GM18517 (cell line): ENCODE data around the gene FRS3.
"Not testable (repeated sequence)": the region's sequence is repeated elsewhere in the genome, so short reads cannot be mapped to it uniquely, and the experiment has no call there.

Experiments
- ATAC-seq: cut with Tn5 transposase; IDR thresholded peaks from one replicate; pipeline ENCODE4 v1.9.1; 2021; ENCODE audit warnings: mild to moderate bottlenecking, moderate library complexity; ENCODE audit not compliant: unreplicated experiment

FRS3 gene, protein sequence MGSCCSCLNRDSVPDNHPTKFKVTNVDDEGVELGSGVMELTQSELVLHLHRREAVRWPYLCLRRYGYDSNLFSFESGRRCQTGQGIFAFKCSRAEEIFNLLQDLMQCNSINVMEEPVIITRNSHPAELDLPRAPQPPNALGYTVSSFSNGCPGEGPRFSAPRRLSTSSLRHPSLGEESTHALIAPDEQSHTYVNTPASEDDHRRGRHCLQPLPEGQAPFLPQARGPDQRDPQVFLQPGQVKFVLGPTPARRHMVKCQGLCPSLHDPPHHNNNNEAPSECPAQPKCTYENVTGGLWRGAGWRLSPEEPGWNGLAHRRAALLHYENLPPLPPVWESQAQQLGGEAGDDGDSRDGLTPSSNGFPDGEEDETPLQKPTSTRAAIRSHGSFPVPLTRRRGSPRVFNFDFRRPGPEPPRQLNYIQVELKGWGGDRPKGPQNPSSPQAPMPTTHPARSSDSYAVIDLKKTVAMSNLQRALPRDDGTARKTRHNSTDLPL

DNA sequence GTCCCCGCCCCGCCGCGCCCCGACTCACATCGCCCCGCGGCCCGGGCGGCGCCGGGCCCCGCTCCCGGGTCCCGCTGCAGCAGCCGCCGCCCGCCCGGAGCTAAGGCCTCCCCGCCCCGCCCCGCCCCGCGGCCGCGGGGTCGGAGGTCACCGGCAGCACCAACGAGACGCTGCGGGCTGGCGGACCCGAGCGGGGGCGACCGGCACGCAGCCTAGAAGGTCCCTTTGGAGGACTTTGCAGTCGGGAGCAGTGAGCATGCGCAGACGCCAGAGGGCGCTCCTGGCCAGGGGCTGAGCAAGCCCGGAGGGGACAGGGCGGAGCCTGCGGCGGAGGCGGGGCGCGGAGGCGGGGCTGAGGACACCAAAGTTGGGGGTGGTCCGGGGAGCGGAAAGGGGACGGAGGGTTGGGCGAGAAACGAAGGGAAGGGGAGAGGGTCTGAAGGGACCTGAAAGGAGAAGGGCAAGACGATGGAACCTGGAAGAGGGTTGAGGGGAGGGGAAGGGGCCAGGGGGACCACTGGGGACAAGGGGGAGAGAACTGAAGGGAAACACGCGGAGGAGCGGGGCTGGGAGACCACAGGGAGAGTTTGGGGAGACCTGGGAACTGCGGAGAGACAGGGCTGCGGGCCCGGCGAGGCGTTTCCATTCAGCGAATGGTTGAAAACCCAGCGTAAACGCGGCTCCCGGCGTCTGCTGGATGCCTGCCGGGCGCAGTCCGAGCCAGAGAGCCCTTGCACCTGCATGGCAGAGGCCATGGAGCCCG lies at the start of gene FRS3:
TSS of gene FRS3 (minus strand) at position 113 of the 763 bp plus-strand sequence. CDS start 2,913 bp downstream, outside the sequence.
- ATAC-seq = peak; percentile 94

DNA sequence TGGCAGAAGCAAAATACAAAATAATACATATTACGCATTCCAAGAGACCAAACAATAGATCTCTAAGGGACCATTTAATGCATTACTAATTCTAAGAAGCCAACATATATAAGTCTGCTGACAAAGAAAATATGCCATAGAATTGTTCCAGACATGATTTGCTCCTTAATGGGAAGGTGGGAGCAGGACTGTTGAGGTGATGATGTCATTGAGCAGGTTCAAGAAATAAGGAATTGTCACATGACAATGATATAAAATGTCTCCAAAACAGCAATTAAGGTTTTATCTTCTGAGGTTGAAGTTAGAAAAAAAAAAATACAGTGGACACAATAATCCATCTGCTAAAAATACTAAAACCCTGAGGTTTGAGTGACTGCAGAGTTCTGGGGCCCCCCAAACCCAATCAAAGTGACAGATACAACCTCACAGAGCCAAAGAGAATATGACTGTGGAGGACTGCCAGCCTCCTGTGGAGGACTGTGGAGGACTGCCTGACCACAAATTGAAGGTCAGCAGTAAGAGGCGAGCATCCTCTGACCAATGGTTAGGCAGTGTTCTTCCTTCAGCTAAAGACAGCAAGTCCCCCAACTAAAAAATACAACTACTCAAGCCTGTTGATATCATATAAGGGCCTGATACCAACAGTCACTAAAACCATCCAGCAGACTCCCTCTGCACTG lies 46.8 kb upstream of the FRS3 start:
- ATAC-seq = no peak

DNA sequence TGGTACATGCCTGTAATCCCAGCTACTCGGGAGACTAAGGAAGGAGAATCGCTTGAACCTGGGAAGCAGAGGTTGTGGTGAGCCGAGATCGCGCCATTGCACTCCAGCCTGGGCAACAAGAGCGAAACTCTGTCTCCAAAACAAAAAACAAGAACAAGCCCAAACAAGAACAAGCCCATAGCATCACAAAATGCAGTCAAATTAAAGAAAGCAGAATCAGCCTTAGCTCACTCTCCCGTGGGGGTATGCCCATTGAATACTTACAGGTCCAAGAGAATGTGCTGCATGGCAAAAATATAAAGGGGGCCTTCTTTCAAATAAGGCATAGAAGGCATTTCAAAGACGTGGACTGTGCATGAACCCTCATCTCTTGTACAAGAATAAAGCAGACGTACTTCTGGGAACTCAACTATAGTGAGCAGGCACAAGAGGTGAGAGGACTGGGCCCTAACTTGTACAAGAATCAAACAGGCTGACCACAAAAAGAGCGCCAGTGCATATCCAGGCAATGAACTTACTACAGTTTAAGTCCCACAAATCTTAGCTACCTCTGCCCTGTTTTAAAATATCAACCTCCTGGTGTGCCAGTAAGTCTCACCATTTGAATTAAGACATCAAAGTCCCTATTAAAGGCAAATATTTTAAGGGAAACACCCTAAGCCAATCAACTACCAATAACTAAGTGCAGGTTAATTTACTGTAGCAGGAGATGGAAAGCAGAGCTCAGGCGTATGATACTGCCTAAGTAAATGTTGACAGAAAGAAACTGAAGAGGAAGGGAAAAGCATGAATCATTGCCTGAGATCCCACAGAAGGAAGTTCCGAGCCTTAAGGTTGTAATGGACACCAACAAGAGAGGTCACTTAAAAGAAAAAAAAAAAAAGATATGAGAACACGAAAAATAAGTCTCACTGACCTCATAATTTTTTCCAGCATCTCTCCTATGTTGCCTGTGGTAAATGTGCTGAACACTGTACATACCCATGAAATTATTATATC lies 45.2 kb upstream of the FRS3 start:
- no peak for ATAC-seq

DNA sequence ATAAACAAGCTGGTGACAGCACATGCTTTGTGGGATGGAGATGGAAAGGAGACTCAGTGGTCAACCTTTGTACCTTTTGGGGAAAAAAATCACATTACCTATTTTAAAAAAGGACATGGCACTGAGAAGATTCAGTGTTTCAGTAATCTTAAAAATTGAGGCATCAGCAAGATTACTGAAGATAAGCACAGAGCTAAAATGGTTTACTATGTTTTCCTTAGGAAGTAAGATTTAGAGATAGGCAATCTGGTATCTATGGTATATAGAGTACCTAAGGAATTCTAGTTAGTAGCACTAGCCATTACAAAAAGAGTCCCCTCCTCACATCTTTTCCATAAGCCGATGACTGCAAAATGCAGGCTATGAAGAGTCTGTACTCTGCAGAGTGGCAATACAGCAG lies 43.5 kb upstream of the FRS3 start:
- ATAC-seq = no peak

DNA sequence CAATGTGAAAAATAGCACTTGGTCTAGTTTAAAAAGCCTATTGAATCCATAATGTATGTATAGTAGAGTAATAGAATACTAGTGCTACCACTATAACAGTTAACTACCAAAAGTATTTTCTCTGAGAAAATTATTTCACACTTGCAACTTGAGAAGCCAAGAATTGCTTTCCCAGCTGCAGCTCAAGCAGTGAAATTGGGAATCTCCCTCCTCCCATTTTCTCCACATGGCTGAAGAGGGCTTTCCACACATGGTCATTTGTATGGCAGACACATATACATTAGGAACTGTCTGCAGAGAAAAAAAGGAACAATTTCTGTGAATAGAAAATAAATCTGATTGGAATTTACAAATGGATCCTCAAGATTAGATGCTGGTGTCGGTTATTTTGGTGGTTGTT lies 42.3 kb upstream of the FRS3 start:
- no peak for ATAC-seq

DNA sequence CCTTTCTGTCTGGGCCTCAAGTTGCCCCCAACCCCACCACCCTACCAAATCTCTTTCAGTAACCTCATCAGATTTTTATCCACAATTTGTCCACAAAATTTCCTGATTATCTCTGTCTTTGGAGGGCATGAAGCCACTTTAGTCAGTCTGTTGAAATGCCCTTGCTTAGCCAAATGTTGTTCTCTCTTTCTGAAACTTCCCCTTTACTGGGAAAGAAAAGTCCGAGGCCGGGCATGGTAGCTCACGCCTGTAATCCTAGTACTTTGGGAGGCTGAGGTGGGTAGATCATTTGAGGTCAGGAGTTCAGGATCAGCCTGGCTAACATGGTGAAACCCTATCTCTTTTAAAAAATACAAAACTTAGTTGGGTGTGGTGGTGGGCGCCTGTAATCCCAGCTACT lies 41.6 kb upstream of the FRS3 start:
- no peak for ATAC-seq

DNA sequence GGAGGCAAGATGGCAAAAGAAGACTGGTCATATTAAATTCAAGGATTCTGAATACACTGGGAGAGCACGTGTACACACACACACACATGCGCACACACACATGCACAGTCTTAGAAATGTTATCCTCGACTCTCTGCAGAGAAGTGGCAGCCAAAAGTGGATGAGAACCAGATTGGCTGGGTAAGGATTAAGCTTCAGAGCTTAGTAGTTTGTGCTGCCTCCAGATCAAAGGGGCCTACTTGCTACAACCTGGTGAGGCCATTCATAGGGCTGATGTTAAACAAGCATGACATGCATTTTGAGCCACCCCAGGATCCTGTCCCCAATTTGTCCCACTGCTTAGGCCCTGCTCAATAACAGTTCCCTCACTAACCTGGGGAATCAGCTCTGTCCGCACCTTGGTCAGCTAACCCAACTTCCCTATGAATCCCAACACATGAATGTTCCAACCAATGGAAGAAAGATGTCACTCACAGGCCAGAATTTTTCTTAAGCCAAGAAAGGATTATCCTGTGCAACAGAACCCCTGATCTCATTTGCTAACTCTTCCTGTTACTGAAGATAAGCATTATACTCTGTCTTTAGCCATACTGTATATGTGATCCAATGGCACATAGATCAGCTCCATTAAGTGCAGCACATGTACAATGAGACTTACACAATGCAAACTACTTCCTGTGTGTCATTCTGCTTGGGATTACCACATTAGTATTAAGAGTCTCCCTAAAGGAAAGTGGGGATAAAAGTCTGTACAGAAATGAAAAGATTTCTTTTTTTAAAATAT lies 38.8 kb upstream of the FRS3 start:
- no peak for ATAC-seq

DNA sequence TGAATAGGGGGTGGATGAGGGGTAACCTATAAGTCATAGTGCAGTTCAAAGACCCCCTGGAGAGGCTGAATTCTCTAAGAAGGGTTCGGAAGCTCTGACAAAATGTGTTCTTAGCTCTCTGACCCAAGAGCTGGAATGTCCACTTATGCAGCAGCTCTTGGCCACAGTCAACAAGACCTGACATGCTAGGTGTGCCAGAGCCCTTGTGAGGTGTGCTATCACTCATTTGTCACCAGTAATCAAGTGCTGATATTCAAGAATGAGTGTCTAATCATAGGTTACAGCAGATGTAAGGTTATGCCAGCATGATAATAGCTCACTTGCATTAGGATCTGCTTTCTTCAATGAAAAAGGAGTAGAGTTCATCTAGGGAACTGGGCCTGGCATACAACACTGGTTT lies 35.9 kb upstream of the FRS3 start:
- no peak for ATAC-seq

DNA sequence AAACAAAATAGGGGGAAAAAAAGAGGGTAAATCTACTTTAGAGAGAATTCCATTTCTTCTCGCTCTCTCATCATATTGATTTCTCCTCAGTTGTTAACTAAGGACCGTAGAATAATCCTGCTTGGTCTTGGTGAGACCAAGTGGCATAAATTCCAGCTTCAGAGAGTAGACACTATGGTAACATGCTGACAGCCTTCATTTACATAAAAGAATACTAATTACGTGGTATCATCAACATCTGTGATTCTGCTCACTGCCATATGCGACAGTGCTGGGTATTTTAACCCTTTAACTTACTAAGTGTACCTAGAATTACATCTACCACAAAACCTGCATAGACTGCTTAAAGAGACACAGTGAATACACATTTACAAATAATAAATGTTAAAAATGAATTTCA lies 34.9 kb upstream of the FRS3 start:
- no peak for ATAC-seq

DNA sequence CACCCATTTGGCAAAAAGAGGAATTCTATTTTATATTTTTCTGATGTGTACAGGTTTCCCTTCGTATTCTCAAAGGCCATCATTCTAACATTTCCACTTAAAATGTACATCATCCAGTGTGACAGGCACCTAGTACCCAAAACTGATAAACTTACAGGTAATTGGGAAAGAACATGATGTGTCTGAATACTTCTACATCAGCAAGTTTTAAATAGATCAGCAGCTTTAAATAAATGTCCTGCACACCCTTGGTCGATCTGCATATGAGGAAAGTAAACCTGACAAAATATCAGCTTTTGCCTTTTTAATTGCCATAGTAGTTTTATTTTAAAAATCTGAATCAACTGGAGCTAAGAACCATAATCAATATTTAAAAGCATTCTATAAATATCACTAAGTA lies 34.3 kb upstream of the FRS3 start:
- no peak for ATAC-seq

DNA sequence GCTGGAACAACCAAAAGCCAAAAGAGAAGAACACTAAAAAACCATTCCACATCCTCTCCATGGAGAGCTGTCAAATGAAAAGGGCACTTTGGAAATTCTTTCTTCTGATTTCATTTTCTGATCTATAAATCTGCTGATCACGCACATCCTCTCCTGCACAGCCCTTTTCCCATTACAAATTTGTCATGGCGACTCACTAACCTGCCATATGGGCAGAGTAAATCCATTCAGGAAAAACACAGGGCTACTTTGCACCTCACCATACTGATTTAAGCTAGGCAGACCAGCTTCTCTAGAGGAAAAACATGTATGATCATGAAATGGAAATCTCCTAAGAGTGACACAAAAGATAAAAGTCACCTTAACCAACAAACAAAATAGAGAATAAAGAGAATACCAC lies 33.8 kb upstream of the FRS3 start:
- no peak for ATAC-seq

DNA sequence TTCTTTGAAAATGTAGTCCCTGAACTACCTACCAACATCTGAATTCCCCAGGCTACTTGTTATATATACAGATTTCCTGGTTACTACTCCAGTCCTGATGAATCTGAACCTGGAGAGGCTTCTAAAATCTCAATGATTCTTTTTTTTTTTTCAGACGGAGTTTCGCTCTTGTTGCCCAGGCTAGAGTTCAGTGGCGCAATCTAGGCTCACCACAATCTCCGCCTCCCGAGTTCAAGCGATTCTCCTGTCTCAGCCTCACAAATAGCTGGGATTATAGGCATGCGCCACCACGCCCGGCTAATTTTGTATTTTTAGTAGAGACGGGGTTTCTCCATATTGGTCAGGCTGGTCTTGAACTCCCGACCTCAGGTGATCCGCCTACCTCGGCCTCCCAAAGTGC lies 32.2 kb upstream of the FRS3 start:
- ATAC-seq = not testable (repeated sequence)

DNA sequence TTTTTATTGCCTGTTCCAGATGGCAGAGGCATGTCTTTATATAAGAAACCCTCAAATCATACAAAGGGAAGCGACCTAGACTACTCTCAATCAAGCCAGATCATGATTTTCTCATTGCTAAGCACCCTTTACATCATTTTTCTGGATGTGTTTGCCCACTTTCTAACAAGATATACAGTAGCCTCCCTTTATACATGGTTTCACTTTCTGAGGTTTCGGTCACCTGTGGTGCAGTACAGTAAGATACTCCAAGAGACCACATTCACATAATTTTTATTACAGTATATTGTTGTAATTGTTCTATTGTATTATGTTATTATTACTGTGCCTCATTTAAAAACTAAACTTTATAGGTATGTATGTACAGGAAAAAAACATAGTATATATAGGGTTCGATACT lies 31.4 kb upstream of the FRS3 start:
- no peak for ATAC-seq

DNA sequence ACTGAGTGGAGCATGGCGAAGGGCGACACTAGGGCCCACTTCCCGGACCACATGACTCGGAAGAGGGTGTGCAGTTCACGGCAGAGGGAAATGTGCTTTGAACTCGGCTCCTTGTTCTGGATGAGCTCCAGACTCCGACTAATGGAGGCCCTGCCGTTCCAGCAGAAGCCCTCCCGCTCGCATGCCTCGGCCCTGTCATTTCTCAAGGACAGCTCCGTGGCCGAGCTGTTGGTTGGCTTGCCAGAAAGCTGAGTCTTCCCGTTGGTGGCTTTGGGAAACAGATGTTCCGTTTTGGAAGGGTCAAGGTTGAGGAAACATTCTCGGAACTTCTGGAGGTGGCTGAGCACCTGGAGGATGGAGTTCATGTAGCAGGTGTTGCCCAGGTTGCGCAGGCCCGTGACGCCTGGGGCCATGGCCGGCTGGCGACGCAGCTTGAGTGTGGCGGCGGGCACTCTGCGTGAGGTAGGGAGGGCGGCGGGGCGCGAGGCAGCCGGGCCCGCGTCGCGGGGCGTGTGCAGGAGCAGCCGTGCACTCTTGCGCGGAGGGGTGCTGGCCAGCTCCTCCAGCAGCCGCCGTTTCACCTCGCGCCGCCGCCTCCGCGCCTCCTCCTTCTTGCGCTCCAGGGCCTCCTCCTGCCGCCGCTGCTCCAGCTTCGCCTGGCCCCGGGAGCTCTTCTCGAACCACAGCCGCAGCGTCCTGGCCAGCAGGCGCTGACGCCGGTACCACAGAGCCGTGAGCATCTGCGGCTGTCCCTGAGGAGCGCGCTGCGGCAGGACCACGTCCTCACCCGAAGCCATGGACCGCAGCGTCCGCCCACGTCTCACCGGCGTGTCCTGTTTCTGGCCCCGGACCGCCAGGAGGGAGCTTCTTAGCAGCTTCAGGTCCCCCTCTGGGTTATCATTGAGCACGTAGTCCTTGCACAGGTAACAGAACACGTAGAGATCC lies 26.4 kb upstream of the FRS3 start:
- no peak for ATAC-seq

DNA sequence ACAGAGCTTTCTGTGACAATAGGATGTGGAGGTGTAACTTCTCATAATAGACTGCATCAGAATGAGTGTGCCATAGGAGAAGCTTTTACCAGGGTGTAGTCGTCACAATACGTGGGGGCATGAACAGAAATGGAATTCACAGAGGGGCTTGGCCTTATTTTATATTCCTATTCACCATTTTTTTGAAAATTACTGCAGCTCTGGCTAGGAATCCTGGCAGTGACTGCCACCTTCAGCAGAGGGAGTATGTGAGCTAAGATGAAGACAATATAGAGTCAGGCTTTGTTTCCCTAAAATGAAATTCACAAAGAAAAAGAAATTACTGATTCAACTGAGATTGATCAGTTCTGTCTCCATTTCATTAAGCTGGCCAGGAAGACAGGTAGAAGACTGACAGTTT lies 21.7 kb upstream of the FRS3 start:
- ATAC-seq = no peak

DNA sequence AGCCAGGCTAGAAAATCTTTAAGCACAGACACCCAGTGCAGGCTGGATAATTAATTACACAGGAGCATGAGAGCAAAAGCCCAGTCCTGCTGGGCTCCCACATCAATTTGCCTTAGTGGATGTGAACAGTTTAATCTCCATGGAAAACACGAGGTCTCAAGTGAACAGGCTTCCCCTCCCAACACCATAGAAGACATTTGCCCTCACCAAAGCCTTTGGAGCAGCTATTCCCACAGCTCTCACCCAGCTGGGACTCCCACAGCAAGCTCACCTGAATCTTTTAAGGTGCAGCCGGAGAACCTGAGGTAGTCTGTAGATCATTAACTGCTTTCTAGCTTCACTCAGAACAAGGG lies 19.8 kb upstream of the FRS3 start:
- ATAC-seq = no peak

DNA sequence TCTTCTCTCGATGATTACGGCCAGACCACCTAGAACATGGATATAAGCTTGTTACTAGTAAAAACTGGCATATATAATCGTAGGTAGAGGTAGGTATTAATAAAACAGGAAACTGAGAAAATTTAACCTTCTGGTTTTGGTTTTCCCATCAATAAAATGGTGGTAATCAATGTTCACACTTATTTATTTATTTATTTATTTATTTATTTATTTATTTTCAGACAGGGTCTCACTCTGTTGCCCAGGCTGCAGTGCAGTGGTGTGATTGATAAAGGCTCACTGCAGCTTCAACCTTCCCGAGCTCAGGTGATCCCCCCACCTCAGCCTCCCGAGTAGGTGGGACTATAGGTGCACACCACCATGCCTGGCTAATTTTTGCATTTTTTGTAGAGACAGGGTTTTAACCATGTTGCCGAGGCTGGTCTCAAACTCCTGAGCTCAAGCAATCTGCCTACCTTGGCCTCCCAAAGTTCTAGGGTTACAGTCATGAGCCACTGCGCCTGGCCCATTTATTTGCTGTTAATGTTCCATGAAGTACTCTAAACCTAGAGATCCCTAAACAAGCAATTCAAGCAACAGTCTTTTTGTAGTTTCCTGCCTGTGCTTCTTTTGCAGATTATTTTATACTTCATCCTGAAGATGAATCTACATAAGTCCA lies 19.3 kb upstream of the FRS3 start:
- no peak for ATAC-seq

DNA sequence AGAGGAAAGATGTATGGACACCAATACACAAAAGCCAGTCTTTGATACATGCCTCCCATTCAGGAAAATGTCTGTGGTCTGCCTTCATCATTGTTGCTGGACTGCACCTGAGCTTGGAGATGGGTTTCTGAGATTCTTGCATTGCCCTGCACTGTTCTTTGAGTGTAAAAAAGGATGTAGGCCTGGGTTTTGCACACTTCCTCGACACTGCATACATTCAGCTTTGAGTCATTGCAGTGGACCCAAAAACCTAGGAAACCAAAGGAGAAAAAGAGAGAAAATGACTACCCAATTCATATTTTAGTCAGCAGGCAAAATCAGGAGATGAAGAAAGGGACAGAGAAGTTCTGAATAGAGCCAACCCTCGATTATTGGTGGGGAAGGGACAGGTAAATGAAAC lies 16.8 kb upstream of the FRS3 start:
- ATAC-seq = no peak
